ENCODE results near the gene SOBP.

Gene SOBP

DNA sequence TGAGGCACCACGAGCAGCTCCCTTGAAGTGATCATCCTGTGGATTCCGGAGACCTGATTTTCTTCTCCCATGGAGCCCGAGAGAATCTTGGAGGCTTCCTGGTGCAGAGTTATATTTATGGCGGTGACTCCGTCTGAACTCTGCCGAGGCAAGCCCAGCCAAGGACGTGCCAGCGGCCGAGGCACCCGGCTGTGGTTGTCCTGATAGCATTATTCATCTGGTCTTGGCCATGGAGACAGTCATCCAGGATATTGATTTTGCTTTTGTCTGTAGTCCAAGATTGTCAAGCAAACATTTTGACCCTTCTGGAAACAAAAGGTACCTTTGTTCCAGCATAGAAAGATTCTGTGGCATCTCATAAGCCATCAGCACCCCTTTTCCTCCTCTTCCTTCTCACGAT is 170.9 kb downstream of the SOBP start:
- DNase-seq (ENCODE audit: low spot score) = no peak

DNA sequence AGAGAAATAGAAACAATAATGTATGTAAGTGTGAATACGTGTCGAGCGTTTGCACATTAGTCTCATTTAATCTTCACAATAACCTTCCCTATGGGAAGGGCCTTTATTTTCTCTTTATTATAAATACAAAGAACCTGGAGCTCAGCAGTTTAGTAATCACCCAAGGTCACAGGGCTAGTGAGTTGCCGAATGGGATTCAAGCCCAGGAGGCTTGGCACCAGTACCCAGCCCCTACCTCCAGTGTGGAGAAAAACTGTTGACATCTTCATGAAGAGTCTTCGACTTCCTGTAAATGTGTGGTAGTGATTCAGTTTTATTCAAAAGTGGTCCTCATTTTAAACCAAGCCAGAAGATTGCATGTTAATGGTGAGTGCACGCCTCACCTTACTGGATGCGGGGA is 171.4 kb downstream of the SOBP start:
- DNase-seq (ENCODE audit: low spot score) = no peak

DNA sequence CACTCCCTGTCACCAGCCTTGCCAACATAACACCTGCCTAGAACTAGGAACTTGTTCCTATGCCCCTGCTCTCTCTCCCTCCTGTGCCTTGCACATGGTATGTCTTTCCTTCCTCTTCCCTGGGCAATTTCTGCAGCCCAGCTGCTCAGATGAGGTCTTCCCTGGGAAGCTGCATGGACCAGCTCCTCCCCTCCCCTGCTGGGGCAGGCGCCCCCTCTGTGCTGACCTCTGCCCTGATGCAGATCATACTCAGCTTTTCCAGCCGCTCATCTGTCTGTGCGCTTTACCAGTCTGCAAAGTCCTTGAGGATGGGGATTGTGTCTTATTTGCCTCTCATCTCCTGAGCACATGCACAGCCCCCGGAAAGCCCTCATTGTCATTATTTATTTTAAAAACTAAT is 172.4 kb downstream of the SOBP start:
- no peak for DNase-seq (ENCODE audit: low spot score)

DNA sequence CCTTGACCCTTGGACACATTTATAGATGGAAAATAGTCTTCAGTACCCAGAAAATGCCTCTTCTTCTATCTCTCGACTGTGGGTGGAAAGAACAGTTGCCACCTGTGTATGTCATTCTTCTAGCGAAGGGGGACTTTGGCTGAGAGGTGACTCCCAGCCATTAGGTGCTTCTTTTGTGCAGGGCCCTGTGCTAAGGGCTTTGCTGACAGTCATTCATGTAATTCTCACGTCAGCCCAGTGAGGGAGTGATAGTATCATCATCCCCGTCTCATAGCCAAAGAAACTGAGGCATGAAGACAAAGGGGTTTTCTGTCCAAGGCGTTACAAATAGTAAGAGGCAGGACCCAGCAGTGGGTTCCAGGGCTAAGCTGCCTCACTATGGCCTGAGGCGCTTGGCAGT is 173.4 kb downstream of the SOBP start:
- no peak for DNase-seq (ENCODE audit: low spot score)

DNA sequence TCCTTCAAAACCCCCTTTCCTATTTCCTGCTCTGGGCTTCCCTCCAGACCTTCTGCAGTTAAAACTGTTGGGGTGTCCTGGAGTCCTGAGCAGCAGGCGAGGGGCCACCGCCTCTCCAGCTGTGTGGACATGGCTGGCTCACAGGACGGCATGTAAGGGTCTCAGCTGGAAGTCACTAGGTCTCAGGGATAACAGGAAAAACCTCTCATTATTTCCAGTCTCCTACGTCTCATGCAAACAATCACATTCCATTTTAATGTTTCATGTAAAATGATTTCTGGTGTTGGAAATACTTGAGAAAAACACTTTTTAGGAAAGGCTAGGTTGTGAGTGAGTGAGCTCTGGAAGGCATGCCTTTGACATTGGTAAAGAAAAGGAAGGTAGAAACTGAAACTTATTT is 175.5 kb downstream of the SOBP start:
- no peak for DNase-seq (ENCODE audit: low spot score)

DNA sequence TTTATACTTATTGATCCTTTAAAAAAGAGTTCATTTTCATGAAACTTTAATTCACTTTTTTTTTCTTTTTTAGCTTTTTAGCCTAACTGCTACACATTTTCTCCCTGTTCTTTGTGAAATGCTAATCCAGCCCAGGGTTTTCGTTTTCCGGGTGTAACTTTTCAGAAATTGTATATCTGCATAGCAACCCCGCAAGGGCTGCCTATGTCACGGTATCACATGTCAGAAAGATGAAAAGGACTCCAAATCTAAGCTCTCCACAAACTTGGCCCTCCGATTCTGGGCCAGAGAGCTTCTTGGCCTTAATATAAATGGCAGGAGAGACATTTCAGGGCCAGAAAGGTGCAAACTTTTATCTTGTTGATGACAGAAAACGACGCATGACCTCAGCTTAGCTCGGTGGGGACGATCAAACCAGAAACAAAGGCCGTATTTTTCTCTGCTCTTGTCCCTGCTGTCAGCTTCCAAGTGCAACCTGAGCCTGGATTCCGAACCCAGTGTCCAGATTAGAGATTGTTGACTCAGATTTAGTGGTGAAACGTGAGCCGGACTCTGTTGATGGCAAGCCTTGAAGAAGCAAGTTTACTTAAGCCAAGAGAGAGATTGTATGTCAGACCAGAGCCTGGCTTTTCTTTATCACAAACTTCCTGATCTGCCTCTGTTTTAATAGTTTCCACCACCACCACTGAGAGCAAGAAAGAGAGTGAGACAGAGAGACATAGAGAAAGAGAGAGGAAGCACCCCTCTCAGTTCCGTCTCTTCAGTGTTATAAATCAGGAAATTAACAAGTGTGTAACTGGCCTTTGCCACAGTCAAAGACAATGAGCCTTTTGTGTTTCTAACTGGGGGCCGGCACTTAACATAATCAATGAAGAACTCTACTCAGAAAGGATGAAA is 176.4 kb downstream of the SOBP start:
- DNase-seq (ENCODE audit: low spot score) = no peak

DNA sequence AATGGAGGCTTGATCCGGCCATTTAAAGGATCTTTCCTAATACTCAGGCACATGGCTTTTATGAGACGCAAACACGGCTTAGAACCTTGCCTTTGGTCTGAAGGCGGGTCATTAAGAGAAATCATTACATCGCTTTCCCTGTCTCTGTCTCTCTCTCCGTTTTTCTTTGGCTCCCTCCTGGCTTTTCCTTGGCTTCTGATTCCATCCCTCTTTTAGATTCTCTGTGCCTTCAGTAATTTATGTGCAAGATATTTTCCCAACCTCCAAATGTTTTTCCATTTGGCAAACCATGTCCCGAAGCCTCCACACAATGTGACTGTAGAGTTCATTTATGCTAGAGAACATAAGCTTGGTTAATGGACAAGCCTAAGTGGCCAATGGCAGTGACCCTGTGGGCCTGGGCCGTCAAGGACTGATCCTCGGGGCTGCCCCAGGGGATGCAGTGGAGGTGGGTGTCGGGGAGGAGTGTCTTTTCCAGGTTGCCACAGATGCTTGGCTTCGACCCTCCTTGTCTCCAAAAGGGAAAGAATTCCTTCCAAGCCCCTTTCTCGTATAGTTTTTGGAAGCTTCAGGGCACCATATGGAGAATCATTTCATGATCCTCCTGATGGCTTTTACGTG is 177.2 kb downstream of the SOBP start:
- no peak for DNase-seq (ENCODE audit: low spot score)

DNA sequence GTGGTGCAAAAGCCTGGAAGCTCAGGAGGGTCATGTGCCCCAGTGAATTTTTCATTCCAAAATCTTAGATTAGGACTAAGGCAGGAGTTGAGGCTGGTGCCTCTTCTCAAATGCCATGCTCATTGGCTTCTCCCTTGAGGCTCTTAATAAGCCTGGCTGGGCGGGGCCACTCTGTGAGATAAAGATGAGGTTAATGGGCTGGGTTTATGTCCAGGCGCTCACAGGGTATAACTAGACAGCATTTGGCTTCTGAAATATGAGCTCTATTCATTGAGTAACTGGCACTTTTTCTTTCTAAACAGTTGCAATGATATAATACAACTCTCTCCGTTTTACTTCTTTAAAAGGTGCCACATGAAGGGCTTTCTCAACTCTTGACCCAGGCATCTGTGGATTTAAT is 177.9 kb downstream of the SOBP start:
- no peak for DNase-seq (ENCODE audit: low spot score)

DNA sequence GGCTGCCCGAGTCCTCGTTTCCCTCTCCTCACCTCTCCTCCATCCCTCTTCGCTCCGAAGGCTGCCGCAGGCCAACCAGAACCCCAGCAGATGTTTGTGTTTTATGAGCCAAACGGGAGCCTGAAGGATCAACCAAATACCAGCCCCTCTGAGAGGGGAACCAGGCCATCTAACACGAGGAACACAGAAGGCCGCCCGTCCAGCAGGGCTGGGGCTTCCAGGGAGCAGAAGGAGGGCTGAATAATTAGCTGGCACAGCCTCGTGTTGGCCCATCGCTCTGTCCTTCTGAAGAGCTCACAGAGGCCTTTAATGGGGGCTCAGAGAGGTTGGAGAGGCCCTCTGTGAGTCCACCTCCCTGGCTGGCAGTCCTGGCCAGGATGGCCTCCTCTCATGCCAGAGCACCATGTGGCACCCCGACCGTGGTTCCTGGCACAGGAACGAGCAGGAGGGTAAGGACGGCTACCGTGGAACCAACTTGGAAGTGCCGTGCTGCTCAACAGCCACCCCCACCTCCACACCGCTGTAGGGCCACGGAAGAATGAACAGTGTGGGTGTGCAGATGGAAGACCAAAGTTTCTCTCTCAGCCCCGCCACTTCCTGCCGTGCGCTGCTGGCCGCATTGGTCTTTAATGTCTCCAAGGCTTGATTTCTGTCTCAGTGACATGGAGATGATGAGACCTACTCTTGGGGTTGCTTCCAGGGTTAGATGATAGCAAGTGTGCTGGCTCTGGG is 179.0 kb downstream of the SOBP start:
- peak; percentile 46 for DNase-seq (ENCODE audit: low spot score)

DNA sequence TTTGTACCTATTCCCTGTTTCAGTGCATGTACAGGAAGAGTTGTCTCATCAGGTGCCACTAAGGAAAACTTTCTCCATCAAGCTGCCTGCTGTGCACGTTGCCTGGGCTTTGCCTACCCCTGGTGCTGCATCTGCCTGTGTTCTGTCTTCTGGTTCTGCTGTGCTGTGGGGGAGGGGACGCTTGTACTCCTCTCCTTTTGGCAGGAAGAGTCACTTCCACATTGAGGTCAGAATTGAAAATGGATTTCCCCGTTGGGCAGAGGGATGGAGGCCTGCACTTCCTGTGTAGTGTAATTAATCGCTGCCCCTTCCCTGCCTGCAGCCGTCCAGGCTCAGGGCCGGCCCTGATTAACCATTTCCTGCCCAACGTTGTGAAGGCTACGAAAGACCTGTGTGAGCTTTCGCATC is 180.9 kb downstream of the SOBP start:
- DNase-seq (ENCODE audit: low spot score) = peak; percentile 60

DNA sequence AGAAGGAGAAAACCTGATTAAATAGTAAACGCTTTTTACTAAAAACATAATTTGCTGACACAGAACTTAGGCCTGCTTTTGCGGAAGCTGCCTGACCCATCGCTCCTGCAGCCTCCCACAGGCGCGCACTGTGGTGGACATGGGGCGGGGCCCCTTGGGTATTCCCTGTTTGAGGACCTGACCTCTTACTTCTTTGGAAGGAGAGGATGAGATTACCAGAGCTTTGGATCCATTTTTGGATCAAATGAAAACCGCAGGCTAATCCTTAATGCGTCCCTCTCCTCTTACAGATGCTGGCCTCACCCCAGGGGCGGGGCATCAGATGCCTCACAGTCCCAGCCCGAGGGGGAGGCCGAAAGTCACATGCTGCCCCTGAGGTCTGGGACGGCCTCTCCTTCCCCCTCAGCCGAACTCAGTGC is 183.2 kb downstream of the SOBP start:
- no peak for DNase-seq (ENCODE audit: low spot score)

DNA sequence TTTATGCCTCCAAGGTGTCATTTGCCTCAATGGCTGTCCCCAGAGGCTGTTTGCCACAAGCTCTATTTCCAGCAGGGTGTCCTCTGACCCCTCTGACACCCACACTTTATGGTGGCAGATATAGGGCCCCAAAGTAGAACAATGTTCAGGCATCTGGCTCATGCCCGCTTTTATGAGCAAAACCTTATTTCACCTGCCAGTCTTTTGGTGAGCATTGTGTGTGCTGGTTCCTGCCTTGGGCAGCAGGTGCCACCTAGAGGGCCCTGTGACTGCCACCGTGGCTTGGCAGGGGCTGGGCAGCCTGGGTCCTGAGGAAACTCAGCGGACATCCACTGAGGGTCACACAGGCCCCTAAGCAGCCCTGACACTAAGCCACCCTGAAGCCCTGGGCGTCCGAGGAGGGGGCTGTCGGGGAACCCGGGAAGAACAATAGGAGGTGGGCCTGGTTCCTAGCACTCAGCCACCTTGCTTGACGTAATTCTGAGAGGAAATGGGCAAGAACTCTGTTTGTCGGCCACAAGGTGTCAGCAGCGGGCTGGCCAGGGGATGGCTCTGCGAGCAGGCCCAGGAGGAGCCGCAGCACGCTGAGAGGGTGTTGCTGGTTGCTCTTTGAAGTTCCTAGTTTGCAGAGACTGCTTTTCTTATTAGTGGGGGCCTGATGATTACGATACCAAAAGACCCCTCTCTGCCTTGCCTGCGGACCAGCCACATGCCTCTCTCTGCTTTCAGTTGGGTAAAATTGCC is 185.2 kb downstream of the SOBP start:
- peak; percentile 89 for DNase-seq (ENCODE audit: low spot score)

DNA sequence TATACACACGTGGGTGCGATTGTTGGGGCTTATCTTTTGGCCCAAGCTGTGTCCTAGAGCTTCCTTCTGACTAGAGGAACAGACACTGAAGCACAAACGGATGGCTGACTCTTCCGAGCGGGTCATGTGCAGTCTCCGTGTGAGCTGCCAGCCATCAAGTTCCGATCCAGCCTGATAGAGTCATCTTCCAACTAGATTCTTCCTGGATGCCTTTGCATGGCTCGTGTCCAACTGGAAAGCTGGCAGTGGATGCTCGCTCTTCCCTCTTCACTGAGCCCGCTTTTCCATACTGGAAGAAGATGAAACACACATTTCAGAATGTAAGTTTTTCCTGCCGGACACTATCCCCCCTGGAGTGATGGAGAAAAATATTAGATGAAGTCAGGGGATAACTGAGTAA is 186.1 kb downstream of the SOBP start:
- DNase-seq (ENCODE audit: low spot score) = no peak

DNA sequence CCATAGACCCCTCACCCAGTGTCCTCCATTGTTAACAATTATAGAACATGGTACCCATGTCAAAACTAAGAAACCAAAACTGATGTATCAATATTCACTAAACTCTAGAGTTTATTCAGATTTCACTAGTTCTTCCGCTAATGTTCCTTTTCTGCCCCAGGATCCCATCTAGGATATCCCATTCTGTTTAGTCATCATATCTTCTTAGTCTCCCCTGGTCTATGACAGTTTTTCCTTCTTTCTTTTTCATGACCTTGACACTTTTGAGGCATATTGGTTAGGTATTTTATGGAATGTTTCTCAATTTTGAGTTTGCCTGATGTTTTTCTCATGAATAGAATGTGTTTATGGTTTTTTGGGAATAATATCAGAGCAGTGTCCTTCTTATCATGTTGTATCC is 187.5 kb downstream of the SOBP start:
- DNase-seq (ENCODE audit: low spot score) = no peak

DNA sequence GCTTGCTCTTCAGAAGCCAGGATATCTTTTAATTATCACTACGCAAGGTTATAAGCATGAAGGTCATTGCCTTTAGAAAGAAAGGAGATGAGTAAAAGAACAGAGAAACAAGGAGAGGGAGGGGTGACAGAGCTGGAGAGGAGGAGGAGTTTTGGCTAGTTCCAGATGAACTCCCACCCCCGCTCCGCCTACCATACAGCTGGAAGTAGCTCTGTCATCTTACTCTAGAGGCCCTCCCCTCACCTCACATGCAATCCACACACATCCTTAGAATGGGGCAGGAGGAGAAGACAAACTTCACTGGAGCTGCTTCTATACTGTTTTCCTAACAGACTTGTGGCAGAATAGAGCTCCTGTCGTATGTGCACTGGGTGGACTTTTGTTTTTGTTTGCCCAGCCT is 189.5 kb downstream of the SOBP start:
- no peak for DNase-seq (ENCODE audit: low spot score)

DNA sequence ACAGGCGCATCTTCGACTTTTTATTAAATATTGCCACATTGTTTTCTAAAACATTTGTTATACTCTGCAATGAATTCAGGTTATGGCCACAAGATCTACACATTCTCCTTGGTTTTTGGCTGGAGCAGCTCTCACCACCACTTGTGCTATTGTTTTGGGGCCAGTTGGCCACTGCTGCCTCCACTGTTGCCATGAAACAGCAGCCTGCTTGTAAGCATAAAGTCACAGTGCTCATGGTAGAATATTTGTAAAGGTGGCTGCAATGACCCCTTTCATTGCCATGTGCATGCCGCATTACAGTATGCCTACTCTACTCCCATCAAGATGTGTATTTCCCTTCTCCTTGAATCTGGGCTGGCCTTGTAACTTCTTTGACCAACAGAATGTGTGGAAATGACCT is 192.8 kb downstream of the SOBP start:
- DNase-seq (ENCODE audit: low spot score) = no peak

DNA sequence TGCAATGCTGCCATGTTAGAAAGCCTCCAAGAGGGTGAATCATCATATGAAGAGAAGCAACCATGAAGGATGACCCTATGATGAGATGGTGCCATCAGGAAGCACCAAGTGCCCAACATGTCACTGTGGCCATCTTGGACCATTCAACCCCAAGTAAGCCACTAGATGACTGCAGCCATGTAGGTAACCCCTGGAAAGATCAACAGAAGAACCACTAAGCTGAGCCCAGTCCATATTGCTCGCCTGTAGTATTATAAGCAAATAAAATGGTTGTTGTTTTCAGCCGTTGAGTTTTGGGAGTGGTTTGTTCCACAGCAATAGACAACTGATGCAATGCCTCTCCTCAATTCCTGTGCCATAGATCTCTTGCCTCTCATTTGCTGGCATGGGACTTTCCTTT is 193.3 kb downstream of the SOBP start:
- DNase-seq (ENCODE audit: low spot score) = no peak

DNA sequence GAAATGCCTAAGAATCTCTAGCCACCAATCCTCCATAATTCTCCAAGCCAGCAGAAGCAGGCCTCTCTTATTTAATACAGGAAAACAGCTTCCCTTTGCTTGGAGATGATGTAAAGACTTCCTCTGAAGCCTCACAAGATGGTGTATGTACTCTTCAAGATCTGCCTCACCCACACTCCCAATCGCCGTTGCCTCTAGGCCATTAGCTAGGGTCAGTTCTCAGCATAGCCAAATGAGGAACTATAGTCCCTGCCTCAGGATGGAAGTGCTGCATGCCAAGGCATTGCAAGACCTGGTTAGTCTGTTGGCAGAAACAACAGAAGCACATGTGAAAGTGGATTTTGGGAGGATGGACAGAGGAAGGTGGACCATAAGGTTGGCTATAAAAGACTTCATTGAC is 195.1 kb downstream of the SOBP start:
- no peak for DNase-seq (ENCODE audit: low spot score)

DNA sequence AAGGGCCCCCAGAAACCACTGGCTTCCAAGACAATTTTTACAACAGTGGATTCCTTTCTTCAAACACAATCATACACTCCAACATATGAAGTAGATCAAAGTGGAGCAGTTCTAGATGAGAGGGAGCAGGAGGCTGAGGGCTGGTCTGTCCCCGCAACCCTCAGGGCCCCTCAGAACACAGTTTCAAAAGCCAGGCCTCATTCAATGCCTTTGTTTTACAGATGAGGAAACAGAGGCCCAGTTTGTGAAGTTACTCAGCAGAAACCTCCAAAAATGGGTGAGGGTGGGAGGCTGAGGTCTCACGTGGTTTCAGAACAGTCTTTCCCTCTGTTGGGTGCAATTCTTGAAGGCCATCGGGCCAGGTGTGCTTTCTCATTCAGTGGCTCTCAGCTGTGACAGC is 199.3 kb downstream of the SOBP start:
- DNase-seq (ENCODE audit: low spot score) = no peak

DNA sequence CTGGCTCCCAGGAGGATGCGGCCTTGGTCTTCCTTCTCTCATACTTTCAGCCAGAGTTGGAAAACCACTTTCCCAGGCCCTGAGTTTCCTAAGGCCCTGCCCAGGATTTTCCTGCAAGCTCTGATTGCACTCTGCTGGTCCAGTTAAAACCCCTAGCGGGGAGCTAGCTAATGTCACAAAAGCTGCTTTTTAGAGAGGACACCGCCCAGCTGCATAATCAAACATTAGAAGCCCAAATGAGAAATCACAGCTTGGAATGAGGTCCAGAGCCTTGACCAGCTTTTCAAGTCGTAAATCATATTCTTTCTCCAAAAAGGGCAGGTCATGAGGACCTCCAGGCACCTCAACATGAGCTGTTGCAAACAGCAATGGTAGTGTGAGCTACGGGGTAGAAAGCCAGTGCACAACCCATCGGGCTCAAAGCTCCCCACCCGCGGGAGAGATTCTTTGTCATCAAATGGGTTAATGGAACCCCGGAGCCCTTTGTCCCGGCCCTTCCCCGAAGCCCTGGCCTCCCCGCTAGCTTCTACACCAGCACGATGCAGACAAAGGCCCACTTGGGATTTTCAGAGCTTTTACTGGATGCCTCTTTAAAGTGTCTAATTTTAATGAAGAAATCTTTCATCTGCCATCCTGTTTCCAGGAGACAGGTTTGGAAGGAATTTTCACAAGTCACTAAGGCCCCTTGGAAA is 200.2 kb downstream of the SOBP start:
- DNase-seq (ENCODE audit: low spot score) = no peak

DNA sequence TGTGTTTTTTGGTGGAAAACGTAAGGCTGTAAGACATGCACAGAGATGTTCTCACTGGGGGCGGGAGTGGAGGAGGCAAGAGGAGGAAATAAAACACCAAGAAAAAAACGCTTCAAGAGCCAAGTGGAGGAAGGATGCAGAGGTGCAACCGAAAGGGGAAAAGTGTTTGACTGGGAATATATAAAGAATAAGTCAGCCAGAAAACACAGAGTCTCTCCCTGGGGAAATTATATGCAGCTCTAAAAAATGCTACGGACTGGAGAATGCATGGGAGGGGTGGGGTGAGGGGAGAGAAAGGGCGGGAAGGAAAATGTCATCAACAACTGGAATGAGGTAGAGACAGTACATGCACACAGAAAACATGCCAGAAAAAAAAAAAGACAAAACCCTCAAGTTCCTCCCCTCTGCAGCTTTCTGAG is 200.7 kb downstream of the SOBP start:
- no peak for DNase-seq (ENCODE audit: low spot score)

All from germinal center (tissue), 1 donor.